ENCODE measurements around the gene VAV3.

VAV3 gene

DNA sequence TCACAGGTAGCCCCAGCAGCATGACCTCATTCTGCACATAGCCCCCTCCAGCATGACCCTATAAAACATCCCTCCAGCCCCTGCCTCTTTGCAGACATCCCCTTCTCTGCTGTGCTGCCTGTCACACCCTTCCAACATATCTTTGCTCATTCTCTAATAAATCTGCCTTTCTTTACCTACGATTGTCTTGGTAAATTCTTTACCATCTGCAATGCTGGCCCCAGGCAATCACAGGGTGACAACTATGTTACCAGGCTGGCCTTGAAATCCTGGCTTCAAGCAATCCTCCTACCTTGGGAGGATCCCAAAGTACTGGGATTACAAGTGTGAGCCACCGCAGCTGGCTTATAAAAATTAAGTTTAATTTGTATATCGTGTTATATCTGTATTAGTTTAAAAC is 134.5 kb downstream of the VAV3 start:
- no peak for DNase-seq

DNA sequence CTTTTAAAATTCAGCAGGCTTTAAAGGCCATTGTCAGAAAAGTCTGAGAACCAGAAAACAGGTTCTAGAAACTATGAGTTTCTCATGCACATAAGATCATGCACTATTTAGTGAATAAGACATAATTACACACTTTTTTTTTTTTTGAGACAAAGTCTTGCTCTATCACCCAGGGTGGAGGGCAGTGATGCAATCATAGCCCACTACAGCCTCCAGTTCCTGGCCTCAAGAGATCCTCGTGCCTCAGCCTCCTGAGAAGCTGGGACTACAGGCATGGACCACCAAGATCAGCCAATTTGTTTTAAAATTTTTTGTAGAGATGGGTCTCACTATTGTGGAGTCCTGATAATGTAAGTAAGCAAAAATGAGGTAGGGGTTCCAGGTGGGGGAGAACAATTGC is 134.9 kb downstream of the VAV3 start:
- no peak for DNase-seq

DNA sequence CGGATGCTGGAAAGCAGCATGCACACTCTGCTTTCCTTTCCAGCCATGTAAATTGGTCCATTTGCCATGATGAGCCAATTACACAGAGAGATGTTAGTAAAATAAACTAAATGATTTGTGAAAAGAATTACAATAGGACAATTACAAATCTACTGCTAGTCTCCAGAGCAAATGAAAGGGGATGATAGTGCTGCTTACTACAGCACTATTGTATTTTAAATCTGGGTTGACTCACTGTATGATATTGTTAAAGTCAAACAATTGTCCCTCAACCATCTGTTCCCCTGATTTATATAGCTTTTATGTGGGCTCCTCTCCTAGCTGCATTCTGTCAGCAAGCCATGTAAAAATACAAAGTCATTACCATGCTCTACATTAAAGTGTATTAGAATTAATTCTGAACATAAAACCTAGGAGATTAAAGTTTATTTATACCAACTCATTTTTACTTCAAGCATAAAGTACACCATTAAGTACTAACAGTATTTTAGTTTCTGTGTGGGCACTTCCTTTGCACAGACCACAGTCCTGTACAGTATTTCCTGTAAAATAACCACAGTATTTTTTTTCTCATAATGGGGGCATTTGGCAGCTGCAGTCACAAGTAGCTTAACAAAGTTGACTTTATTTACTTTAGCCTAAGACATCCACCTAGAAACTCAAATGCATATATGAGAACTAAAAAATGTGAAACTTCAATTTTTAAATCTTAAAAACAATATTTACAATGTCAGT is 135.8 kb downstream of the VAV3 start:
- no peak for DNase-seq

DNA sequence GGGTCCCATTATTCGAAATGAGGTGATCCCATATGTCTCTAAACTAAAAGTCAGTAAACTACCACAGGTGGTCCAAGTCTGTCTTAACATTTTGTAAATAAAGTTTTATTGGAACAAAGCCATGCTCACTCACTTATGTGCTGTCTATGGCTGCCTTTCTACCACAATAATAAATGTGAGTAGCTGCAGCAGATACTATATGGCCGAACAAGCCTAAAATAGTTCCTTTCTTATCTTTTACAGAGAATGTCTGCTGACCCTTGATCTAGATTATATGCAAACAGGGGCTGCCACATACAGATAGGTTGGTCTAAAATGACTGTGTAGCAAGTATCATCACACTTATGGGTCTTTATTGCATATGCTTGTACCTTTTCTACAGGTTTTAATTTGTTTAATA is 140.0 kb downstream of the VAV3 start:
- no peak for DNase-seq

DNA sequence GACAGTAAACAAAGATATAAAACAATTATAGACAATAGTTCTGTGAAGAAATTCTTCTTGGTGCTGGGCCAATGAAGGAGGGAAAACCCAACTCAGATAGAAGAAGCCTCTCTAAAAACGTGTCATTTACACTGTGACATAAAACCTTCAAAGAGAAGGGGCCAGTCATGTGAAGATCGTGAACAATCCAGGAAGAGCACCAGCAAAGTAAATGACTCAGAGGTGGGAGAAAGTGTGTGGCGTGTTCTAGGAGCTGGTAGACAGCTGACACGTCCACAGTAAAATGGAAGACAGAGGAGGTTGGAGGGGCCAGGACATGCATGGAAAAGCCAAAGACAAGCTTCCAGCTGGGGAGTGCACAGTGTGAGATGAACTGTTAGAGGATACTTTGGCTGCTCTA is 143.6 kb downstream of the VAV3 start:
- DNase-seq = peak; percentile 33

DNA sequence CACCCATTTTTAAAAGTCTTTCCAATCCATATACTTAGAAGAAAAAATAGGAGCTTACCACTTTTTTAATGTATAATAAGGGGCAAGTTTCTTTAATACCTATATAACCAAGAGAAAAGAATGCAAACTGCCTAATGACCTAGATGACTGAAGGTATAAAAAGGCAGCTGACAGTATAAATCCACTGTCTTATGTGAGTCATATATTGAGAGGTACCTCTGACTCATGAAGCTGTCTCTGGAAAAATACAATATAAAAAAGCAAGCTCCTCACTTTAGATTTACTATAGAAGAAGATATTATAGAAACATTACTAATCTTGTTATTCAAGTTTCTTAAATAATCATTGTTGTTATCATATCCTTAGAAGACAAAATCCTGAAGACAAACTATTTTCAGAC is 144.2 kb downstream of the VAV3 start:
- no peak for DNase-seq

DNA sequence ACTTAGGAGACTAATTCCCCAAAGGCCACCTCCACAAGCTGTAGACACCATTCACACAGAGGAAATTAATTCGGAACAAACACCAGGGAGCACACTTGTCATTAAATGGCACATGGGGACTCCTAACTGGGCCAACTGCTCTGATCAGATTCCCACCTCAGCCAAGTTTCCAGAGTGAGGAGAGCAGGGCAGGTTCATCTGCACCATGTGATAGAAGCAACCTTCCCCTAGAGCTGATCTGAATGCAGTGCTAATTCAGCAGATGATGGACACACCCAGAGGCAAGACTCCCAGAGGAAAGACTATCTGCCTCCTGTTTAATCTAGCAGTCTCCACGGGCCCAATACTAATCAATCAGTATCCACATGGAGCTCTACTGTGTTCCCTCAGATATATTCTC is 147.0 kb downstream of the VAV3 start:
- no peak for DNase-seq

DNA sequence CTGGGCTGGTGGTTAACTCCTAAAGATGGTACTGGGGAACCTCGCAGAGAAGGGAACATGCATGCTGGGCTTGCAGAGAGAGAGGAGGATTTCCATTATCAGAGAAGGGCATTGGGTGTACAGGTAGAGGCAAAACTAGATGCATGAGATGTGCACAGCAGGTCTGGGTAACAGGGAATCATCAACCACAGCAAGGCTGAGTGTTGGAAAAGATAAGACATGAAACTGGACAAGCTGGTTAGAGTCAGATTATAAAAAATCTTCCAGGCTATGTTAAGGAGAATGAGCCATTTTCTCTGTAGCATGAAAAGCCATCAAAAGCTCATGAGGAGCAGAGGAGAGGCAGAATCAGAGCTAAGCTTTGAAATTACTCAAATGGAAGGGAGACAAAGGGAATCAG is 147.8 kb downstream of the VAV3 start:
- no peak for DNase-seq

DNA sequence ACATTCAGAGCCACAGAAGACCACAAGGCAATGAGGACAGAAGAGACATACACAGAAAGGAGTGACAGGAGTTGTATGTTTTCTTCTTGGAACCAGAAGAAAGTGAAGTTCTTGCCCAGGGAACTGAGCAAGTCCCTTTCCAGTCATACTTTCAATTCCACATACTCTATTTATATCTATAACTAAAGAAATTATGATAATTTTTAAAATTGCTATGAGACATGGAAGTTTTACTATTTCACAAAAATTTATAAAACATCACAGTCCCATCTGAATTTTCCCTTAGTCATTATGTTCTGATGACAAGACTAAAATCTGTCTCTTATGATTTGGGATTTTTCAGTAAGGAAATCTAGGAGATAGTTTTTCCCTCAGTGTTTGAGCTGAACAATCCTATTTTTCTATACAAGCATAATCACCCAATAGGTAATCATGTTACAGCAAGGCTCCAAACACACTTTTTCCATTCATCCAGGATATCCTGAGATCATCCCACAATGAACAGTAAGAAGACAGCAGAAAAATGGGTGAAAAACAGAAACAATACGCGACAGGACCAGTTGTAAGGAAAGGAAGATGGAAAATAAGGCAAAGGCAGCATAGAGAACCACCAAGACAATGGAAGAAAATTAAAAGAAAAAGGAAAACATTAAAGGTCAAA is 154.6 kb downstream of the VAV3 start:
- no peak for DNase-seq

DNA sequence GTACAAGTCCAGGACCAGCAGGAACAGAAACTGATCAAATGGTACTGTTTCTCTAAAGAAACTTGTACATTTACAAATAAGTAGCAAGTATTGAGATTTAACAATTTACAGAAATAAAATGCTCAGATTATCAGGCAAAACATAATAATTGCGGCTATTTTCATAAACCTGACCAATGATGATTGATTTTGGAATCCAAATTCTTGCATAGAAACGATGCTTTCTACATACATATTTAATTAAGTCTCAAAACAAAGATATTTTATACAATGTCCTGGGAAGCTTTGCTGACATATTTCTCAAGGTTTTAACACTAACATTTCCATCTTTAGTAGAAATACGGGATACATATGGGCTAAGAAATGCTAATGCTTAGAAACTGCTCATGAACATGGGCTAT is 157.1 kb downstream of the VAV3 start:
- DNase-seq = no peak

DNA sequence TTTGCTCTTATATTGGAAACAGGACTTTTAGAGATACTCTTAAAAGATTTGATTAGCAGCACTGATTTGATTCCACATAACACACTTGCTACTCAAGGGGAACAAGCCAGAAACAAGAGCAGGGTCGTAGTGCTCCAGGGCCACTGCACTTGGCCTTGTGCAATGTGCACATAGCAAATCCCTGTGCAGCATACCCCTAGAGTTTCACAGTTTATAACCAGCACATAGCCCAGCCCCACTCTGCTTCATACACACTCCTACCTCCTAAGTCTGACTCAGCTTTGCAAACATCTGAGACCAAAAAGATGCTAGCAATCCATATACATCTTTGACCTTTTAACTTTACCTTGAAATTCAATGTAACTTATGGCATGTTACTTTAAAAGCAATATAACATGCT is 157.6 kb downstream of the VAV3 start:
- DNase-seq = no peak

DNA sequence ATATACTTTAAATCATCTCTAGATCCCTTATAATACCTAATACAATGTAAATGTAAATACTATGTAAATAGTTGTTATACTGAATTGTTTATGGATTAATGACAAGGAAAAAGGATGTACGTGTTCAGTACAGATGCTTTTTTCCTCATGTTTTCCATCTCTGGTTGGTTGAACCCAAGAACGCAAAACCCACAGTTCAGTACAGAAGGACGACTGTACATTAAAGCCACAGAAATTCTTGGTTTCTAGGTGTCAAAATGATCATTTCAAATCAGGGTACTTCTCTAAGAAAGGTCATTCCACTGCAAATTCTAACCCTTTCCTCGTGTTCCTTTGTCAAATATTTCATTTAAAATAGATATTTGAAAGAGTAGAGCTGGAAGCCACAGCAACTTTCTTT is 158.1 kb downstream of the VAV3 start:
- no peak for DNase-seq

DNA sequence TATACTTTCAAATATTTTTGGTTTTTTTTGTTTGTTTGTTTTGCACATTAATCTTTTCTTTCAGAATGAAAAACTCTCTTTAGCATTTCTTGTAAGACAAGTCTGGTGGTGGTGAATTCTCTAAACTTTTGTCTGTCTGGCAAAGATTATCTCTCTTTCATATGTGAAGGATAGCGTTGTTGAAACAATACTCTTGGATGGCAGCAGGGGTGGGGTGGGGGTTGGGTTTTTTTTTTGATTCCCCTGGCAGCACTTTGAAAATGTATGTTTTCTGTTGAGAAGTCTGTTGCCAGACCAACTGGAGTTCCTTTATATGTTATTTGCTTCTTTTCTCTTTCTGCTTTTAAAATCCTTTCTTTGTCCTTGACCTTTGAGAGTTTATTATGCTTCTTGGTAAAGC is 160.2 kb downstream of the VAV3 start:
- DNase-seq = no peak

DNA sequence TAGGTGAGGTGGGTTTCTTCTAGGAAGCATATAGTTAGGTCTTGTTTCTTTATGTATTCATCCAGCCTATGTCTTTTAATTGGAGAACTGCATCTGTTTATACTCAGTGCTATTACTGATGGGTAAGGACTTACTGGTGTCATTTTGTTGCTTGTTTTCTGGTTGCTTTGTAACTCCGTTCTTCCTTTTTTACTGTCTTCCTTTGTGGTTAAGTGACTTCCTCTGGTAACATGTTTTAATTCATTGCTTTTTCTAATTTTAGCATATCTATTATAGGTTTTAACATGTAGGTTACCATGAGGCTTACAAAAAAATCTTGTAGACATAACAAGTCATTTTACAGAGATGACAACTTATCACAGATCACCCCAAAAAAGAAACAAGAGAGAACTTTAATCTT is 160.8 kb downstream of the VAV3 start:
- DNase-seq = no peak

DNA sequence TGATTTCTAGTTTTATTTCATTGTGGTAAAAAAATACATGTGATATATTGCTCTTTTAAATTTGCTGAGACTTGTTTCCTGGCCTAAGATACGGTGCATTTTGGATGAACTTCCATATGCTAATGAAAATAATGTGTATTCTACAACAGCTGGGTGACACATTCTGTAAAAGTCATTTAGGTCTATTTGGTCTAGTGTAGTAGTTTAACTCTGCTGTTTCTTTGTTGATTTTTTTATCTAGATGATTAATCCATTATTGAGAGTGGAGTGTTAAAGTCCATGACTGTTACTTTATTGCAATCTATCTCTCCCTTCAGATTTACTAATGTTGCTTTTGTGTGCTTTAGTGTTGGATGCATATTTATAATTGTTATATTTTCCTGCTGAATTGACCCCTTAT is 161.4 kb downstream of the VAV3 start:
- DNase-seq = no peak

DNA sequence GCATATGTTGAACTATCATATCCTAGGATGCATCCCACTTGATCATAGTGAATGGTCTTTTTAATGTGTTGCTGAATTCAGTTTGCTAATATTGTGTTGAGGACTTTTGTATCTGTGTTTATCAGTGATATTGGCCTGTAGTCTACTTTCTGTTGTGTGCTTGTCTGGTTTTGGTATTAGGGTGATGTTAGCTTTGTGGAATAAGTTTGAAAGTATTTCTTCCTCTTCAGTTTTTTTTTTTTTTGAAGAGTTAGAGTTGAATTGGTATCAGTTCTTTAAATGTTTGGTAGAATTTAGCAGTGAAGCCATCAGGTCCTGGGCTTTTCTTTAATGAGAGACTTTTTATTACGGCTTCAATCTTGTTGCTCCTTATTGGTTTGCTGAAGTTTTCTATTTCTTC is 162.3 kb downstream of the VAV3 start:
- DNase-seq = no peak

DNA sequence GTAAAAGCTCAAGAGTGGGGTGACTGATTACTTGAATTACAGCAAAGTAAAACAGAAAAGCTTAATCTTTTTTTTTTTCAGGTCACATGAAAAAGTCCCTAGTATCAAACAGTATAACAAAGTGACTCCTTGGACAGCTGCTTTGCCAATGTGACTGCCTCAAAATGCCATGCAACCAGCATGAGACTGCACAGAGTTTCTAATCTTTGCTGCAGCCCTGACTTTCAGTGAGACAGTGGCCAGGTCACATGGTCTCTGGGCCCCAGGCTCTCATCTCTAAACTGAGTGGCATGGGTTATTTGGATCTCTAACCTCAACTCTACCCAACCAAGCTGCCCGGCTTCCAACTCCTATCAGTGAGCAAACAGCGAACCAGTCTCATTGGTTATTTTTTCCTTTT is 169.0 kb downstream of the VAV3 start:
- DNase-seq = no peak

DNA sequence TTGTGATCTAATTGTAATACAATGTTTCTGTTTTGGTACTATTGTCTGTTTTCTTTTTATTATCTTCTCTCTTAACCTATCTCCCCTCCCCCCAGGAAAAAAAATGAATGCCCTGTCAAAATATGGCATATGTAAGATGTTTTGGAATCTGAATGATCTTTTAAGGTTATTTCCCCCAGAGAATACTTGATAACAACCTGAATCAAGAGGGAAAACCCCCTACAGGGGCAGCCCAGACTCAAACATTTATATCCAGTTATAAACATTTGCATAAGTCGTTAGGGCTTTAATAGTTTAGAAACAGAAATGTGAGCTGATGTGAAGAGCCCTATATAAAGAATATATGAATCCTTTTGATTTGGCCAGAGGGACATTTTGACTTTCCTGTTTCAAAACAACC is 169.5 kb downstream of the VAV3 start:
- DNase-seq = no peak

DNA sequence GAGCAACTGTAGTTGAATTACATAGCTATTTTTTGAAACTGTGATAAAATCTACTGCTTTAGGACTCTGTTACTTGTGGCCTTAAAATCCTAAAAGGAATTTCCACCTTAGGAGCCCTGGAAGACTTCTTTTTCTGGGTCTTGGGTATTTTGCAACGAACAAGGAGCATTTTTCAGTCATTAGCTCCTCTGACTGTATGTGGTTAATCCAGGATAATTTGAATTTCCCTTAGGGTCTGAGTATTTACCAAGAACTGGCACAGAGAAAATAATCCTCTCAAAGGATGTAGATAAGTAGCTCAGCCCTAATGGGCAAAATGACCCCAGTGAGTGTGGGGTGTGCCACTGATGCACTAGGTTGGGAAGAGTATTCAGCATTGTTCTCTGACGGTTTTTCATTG is 170.4 kb downstream of the VAV3 start:
- DNase-seq = no peak

DNA sequence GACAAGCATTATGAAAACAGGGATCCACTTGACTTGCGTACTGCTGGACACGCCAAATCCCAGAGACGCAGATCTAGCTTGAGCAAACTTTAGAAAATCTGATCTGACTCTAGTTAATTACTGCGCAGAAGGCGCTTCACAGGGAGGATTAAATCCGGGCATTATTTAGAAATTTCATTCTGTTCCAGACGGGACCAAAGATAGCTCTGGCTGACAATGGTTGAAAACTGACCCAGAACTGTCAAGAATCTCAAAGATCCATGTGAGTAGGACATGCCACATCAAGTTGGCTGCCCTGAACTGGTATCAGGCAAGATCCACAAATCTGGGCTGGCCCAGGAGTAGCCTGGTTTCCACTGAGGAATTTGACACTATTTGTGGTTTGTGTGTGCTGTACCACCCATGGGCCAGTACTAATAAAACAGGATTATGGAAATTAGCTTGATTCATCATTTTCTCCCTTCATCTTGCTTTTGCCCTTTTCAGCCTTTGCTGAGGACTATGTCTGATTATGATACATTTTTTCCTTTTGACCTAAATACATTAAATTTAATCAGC is 171.0 kb downstream of the VAV3 start:
- no peak for DNase-seq

DNA sequence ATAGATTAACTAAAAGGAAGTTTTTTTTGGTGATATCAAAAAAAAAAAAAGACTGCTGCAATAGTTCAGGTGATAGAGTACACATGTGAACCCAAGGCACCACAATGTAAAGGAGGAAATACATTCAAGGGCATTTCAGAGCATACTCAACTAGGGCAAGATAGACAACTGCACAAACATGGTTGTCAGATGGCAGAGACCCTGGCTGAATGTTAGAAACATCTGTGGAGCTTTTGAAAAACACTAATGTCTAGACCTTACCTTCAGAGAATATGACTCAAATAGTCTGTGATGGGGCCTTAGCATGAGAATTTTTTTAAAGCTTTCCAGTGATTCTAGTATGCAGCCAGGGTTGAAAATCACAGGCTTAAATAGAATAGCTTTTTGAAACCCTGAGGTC is 173.6 kb downstream of the VAV3 start:
- no peak for DNase-seq

DNA sequence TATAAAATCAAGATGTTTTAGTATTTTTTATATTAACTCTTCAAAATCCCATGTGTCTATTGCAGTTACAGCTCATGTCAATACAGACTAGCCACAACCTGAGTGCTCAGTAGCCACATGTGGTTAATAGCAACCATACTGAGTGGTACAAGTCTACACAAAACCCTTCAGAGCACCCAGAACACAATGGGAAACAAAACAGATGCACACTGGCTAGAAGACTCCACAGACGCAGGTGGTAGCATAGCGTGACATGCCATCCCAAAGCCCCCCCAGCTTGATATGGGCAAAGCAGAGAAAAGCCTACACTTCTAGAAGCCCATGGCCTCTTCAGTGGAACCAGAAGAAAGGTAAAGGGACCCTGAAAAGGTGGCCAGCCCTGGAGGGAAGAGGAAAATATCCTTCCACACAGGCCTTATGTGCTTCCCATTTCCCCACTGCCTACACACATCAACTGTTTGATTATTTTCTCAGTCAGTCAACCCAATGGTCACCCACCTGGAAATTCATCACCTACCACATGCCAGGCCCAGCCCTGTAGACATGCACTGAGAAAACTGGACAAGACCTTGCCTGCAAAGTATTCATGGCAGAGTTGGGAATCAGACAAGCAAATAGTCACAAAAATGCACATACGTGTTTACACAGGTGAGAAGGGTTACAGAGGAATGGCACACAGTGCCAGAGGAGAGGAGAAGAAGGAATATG is 175.0 kb downstream of the VAV3 start:
- DNase-seq = no peak

DNA sequence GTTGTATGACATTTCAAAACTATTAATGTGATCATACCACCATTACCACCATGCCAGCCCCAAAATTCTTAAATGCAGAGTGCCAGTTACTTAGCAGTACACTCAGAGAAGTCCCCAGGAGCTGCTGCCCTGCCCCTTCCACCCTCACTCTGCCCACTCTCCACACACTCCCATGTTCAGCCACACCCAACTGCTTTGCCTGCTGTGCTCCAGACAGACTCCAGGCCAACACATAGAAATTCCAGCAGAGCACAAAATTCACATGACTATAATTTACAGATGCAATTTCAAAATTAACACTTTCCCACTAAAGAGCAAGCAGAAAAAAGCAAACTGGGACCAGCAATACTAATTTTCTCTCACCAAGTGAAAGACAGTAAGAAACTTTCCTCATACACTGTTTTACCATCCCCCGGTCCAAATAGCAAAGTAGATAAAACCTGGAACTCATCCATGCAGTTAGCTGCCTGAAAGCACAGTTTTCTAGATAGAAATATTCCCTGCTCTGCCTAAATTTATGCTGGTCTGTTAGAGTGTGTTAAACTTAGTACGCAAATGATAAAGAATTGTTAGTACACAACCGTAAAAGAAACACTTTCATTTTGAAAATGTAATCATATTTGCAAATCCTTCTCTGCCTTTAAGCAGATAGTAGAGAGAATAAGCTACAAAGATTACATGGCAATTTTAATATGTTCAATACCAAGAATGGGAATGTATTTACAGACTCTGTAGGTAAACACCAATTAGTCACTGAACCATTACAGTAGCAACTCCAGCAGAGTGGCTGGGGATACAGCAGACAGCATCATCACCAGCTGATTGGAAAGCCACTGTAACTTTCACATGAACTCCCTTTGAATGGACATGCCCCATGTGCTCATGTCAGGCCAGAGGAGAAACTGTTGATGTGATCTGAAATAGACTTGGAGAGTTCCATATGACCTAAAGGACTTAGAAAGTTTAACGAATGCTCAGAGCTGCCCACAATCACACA is 176.5 kb downstream of the VAV3 start:
- no peak for DNase-seq
